IMR-90 (cell line): ENCODE data around the gene SPINT2. TPM values are rescaled to one million over a fixed set of nuclear protein-coding genes. Genes with fewer than 3 reads are reported as not detected.

ENCODE experiments used
- ATAC-seq: fragments of 200-7000 bp; cut with Tn5 transposase; 2 replicates; pipeline ENCODE4 v1.9.1; 2020; ENCODE audit warnings: low read depth, mild to moderate bottlenecking, moderate library complexity
- BruUV-seq: library from RNA; stranded (reverse); fragments of 400-500 nt; replicated peaks from 2 replicates; lab custom pipeline; 2021; lab: Mats Ljungman, UMichigan
- CTCF ChIA-PET: fragments of 300-600 bp; formaldehyde crosslinking; extraction: SDS; loops from one replicate; lab custom pipeline; 2021; ENCODE audit warnings: antibody characterized with exemption; lab: Yijun Ruan, JAX
- POLR2A ChIA-PET: fragments of 300-600 bp; sonication (Branson Sonifier 250); formaldehyde crosslinking; loops from one replicate; lab custom pipeline; 2022; ENCODE audit warnings: antibody characterized with exemption; ENCODE audit not compliant: unreplicated experiment; lab: Charles Lee
- DNase-seq: peaks from one replicate; pipeline ENCODE4 v3.0.0; 2013
- H2AFZ ChIP-seq: replicated peaks from 2 replicates; pipeline ENCODE3; 2013; ENCODE audit warnings: low read length, mild to moderate bottlenecking; ENCODE audit not compliant: poor library complexity
- H2AK5ac ChIP-seq: 2 replicates; pipeline ENCODE4 v1.6.1; 2013; ENCODE audit warnings: low read depth, low read length, inconsistent platforms
- H2AK9ac ChIP-seq: replicated peaks from 2 replicates; pipeline ENCODE3; 2013; ENCODE audit warnings: mild to moderate bottlenecking, low read depth, low read length, moderate library complexity; ENCODE audit not compliant: poor library complexity
- H2BK120ac ChIP-seq: 2 replicates; pipeline ENCODE4 v1.6.1; 2013; ENCODE audit warnings: low read depth, low read length, inconsistent platforms
- H2BK15ac ChIP-seq: 3 replicates; pipeline ENCODE4 v1.6.1; 2013; ENCODE audit warnings: low read depth, low read length, inconsistent platforms
- H2BK20ac ChIP-seq: 2 replicates; pipeline ENCODE4 v1.6.1; 2013; ENCODE audit warnings: low read depth, mild to moderate bottlenecking, inconsistent platforms, low read length, moderate library complexity
- H2BK5ac ChIP-seq: 2 replicates; pipeline ENCODE4 v1.6.1; 2013; ENCODE audit warnings: mild to moderate bottlenecking, low read depth, low read length, inconsistent platforms; ENCODE audit not compliant: poor library complexity, severe bottlenecking
- H3K14ac ChIP-seq: replicated peaks from 2 replicates; pipeline ENCODE4 v1.6.1; 2013; ENCODE audit warnings: low read depth, low read length, inconsistent platforms
- H3K18ac ChIP-seq: 2 replicates; pipeline ENCODE4 v1.6.1; 2013; ENCODE audit warnings: low read depth, low read length, control low read depth
- H3K23ac ChIP-seq: 2 replicates; pipeline ENCODE4 v1.6.1; 2013; ENCODE audit warnings: low read depth, low read length, inconsistent platforms
- H3K27ac ChIP-seq: 2 replicates; pipeline ENCODE4 v1.5.1; 2013; ENCODE audit warnings: mild to moderate bottlenecking, control low read depth, low read length; ENCODE audit not compliant: insufficient read depth
- H3K27me3 ChIP-seq: 2 replicates; pipeline ENCODE4 v1.6.1; 2013; ENCODE audit warnings: low read length; ENCODE audit not compliant: control insufficient read depth, insufficient read depth
- H3K36me3 ChIP-seq: 2 replicates; pipeline ENCODE4 v1.6.1; 2013; ENCODE audit warnings: low read length, mixed read lengths; ENCODE audit not compliant: control insufficient read depth, insufficient read depth
- H3K4ac ChIP-seq: 2 replicates; pipeline ENCODE4 v1.6.1; 2013; ENCODE audit warnings: low read depth, low read length, inconsistent platforms
- H3K4me1 ChIP-seq: 2 replicates; pipeline ENCODE4 v1.6.1; 2013; ENCODE audit warnings: low read length, mixed read lengths; ENCODE audit not compliant: control insufficient read depth, insufficient read depth
- H3K4me2 ChIP-seq: 2 replicates; pipeline ENCODE4 v1.6.1; 2013; ENCODE audit warnings: low read depth, mild to moderate bottlenecking, control low read depth, low read length, moderate library complexity
- H3K4me3 ChIP-seq: 2 replicates; pipeline ENCODE4 v1.5.1; 2013; ENCODE audit warnings: low read depth, mild to moderate bottlenecking, control low read depth, low read length, moderate library complexity; ENCODE audit not compliant: insufficient read depth
- H3K56ac ChIP-seq: 2 replicates; pipeline ENCODE4 v1.6.1; 2013; ENCODE audit warnings: low read length, inconsistent platforms; ENCODE audit not compliant: insufficient read depth; ENCODE audit errors: extremely low read depth
- H3K79me1 ChIP-seq, 2 experiments: 2 replicates each; pipeline ENCODE4 v1.6.1; 2013; ENCODE audit warnings: low read length in 2 of 2, inconsistent platforms in 1 of 2, low read depth in 1 of 2
- H3K9ac ChIP-seq: 2 replicates; pipeline ENCODE4 v1.6.1; 2013; ENCODE audit warnings: low read depth, low read length, control low read depth
- H3K9me1 ChIP-seq: 2 replicates; pipeline ENCODE4 v1.6.1; 2013; ENCODE audit warnings: low read length, inconsistent platforms; ENCODE audit not compliant: insufficient read depth
- H3K9me3 ChIP-seq: 2 replicates; pipeline ENCODE4 v1.6.1; 2013; ENCODE audit warnings: low read length; ENCODE audit not compliant: control insufficient read depth, insufficient read depth
- H4K20me1 ChIP-seq: 2 replicates; pipeline ENCODE4 v1.6.1; 2013; ENCODE audit warnings: low read length, inconsistent platforms; ENCODE audit not compliant: insufficient read depth
- H4K5ac ChIP-seq: 2 replicates; pipeline ENCODE4 v1.6.1; 2013; ENCODE audit warnings: mild to moderate bottlenecking, low read depth, low read length, control low read depth
- H4K8ac ChIP-seq, 2 experiments: 2 replicates each; pipeline ENCODE4 v1.6.1; 2013; ENCODE audit warnings: low read depth in 2 of 2, low read length in 2 of 2, control low read depth in 1 of 2, inconsistent platforms in 1 of 2
- H4K91ac ChIP-seq: 2 replicates; pipeline ENCODE4 v1.6.1; 2013; ENCODE audit warnings: low read depth, low read length, inconsistent platforms; ENCODE audit not compliant: insufficient read depth
- BHLHE40 ChIP-seq: fragments of 150-350 bp; IDR thresholded peaks from 2 replicates; pipeline ENCODE4 v1.6.1; 2016; ENCODE audit warnings: mild to moderate bottlenecking, low read depth, low read length
- CEBPB ChIP-seq: IDR thresholded peaks from 2 replicates; pipeline ENCODE4 v1.6.1; 2012; ENCODE audit warnings: low read depth, low read length, improper control_type of control experiment
- CHD1 ChIP-seq: IDR thresholded peaks from 2 replicates; pipeline ENCODE4 v1.6.1; 2012; ENCODE audit warnings: low read depth, low read length, improper control_type of control experiment
- FOS ChIP-seq: fragments of 150-350 bp; IDR thresholded peaks from 2 replicates; pipeline ENCODE4 v1.6.1; 2016; ENCODE audit warnings: low read depth, low read length
- MAFK ChIP-seq: IDR thresholded peaks from 2 replicates; pipeline ENCODE4 v1.6.1; 2012; ENCODE audit warnings: low read depth, low read length, improper control_type of control experiment
- MAZ ChIP-seq: IDR thresholded peaks from 2 replicates; pipeline ENCODE4 v1.6.1; 2012; ENCODE audit warnings: low read depth, mild to moderate bottlenecking, low read length, improper control_type of control experiment, moderate library complexity, borderline replicate concordance
- MXI1 ChIP-seq: IDR thresholded peaks from 2 replicates; pipeline ENCODE4 v1.6.1; 2012; ENCODE audit warnings: low read depth, mild to moderate bottlenecking, low read length, moderate library complexity, borderline replicate concordance
- NFE2L2 ChIP-seq: fragments of 150-350 bp; IDR thresholded peaks from 2 replicates; pipeline ENCODE4 v1.6.1; 2016; ENCODE audit warnings: low read depth, mild to moderate bottlenecking, low read length
- POLR2A ChIP-seq: IDR thresholded peaks from 2 replicates; pipeline ENCODE4 v1.6.1; 2012; ENCODE audit warnings: mild to moderate bottlenecking, low read depth, low read length
- RAD21 ChIP-seq: IDR thresholded peaks from 2 replicates; pipeline ENCODE4 v1.6.1; 2012; ENCODE audit warnings: low read length, improper control_type of control experiment
- RCOR1 ChIP-seq: IDR thresholded peaks from 2 replicates; pipeline ENCODE4 v1.6.1; 2012; ENCODE audit warnings: mild to moderate bottlenecking, low read length, improper control_type of control experiment; ENCODE audit not compliant: insufficient replicate concordance
- RFX5 ChIP-seq: IDR thresholded peaks from 2 replicates; pipeline ENCODE4 v1.8.0; 2012; ENCODE audit warnings: low read depth, mild to moderate bottlenecking, low read length, moderate library complexity
- SMC3 ChIP-seq: fragments of 150-350 bp; IDR thresholded peaks from 2 replicates; pipeline ENCODE4 v1.6.1; 2016; ENCODE audit warnings: low read depth, mild to moderate bottlenecking, antibody characterized with exemption, low read length, moderate library complexity
- WGBS, 2 experiments: methylation state at CpG; one replicate each; pipeline versions ENCODE4 v1.1.5 to v1.1.7; 2013; ENCODE audit warnings: missing lambda C conversion rate in 2 of 2; ENCODE audit not compliant: insufficient read length in 1 of 2; ENCODE audit errors: extremely low coverage in 2 of 2; 5-methylcytosine and 5-hydroxymethylcytosine counted together
- dilution Hi-C: fragments of 300-500 bp; cut with HindIII; formaldehyde crosslinking; loops from one replicate; pipeline ENCODE4 v1.14.3; 2018; ENCODE audit warnings: low sequenced_read_pairs; ENCODE audit not compliant: unreplicated experiment
- in situ Hi-C: fragments of 300-500 bp; cut with MboI; formaldehyde crosslinking; loops from 3 replicates; pipeline ENCODE4 v1.14.3; 2019; ENCODE audit warnings: low sequenced_read_pairs, inconsistent platforms, mixed read lengths
- intact Hi-C: fragments of 100-400 bp; cut with micrococcal nuclease; formaldehyde crosslinking; loops from 2 replicates; pipeline ENCODE4 v1.10.0; 2022
- polyA plus RNA-seq, 3 experiments: library from polyadenylated mRNA; depleted of rRNA; stranded (reverse); fragments of >200 nt; gene quantifications; 2 replicates each; pipeline ENCODE4 v1.2.3, GENCODE V29; 2012; ENCODE audit warnings: low replicate concordance in 1 of 3
- total RNA-seq: library from RNA; depleted of rRNA; stranded (reverse); fragments of >200 nt; gene quantifications from 2 replicates; pipeline ENCODE4 v1.2.3, GENCODE V29; 2012
- TF ChIP-seq, protein P1 (sequence below): fragments of 150-350 bp; IDR thresholded peaks from 2 replicates; pipeline ENCODE4 v1.6.1; 2017; ENCODE audit warnings: mild to moderate bottlenecking, antibody characterized with exemption, low read length, low read depth
- TF ChIP-seq, protein P2 (sequence below): fragments of 150-350 bp; IDR thresholded peaks from 2 replicates; pipeline ENCODE4 v1.6.1; 2016; ENCODE audit warnings: low read depth, mild to moderate bottlenecking, low read length, moderate library complexity, borderline replicate concordance

Gene SPINT2
- total and polyA plus RNA-seq, 2 of the 4 experiments (the other 2 are of a cell fraction): 0.54 to 1.2 TPM

DNA sequence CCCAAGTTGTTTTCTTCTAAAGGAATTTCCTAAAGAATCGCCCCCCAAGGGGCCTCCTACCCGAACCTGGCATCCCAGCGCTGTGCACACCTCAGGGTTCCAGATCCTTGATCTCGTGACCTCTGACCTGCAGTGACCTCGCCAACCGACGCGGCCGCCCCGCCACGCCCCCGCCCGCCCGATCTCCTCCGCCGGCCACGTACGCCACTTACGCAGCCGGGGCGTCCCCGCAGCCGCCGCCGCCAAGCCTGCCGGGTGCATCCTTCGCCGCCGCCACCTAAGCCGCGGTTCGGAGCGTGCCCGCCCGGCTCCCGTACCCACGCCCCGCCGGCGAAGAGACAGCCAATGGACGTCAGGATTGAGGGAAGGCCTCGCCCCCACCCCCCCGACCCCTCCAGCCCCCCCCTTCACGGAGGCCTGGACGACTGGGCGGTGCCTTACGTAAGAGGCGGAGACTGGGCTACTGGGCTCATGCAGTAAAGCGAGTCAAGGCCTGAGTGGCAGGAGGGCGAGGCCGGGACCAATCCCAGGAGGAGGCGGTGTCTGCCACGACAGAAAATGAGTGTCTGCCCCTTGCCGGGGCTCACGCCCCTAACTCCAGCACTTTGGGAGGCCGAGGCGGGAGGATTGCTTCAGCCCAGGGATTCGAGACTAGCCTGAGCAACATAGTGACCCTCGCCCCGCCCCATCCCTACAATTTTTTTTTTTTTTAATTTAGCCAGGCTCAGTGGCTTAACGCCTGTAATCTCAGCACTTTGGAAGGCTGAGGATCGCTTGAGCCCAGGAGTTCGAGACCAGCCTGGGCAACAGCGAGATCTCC, 51.5 kb downstream of the SPINT2 start, which contains the start of gene YIF1B:
YIF1B (minus strand) TSS at position 291 of the 820 bp plus-strand sequence; CDS start at position 261, 30 bp downstream.
- Histone ChIP-seq H4K5ac (peak within 1 kb of the TSS; percentile 43), H3K36me3 (no peaks in the 10 kb centered on the region), H3K56ac (peak within 1 kb of the TSS; percentile 60; the same call in 1 of the 2 replicates), H2BK20ac (0 out of 2 replicates have a peak within 1 kb of the TSS, but pooled peaks have one; percentile 1), H3K4me1 (peaks cover 3% of the 10 kb centered on the region; the same call in 1 of the 2 replicates), H4K91ac (peak within 1 kb of the TSS; percentile 73), H3K9ac (peak within 1 kb of the TSS; percentile 84), H3K23ac (peak within 1 kb of the TSS; percentile 74), H2BK15ac (peak within 1 kb of the TSS; percentile 51; the same call in 1 of the 3 replicates), H2AFZ (peak within 1 kb of the TSS; percentile 92), H3K4ac (peak within 1 kb of the TSS; percentile 95), H3K9me3 (no peaks in the 10 kb centered on the region), H3K9me1 (0 out of 2 replicates have a peak, but pooled peaks cover 5% of the 10 kb centered on the region), H3K18ac (peak within 1 kb of the TSS; percentile 44), H3K27ac (peak within 1 kb of the TSS; percentile 57), H3K79me1 (peaks cover 6 to 37% of the 10 kb centered on the region in 2 experiments), H3K4me3 (peak within 1 kb of the TSS; percentile 86), H3K27me3 (no peaks in the 10 kb centered on the region; the same call in 1 of the 2 replicates), H2AK5ac (peak within 1 kb of the TSS; percentile 74), H3K14ac (peak within 1 kb of the TSS; percentile 93), H4K8ac (peak within 1 kb of the TSS; percentile 84 to 96), H2BK5ac (peak within 1 kb of the TSS; percentile 58), H3K4me2 (peak within 1 kb of the TSS; percentile 83), H2BK120ac (peak within 1 kb of the TSS; percentile 84), H4K20me1 (no peaks in the 10 kb centered on the region), H2AK9ac (peak within 1 kb of the TSS; percentile 99)
- DNase-seq (peak; percentile 96), ATAC-seq (peak; percentile 97)
- in situ Hi-C loops (no loop called here), dilution Hi-C loops (no loop called here), intact Hi-C loops (no loop called here)
- 20% methylated on average over 1 of the region's 64 CpGs; no CpG with 5 or more reads in 1 of the 2 experiments for WGBS, 2 experiments
- TF ChIP-seq CEBPB: peak; percentile 56; the same call in 1 of the 2 replicates
- TF ChIP-seq BHLHE40: peak; percentile 42; the same call in 1 of the 2 replicates
- TF ChIP-seq NFE2L2: no peak
- TF ChIP-seq SMC3: no peak
- TF ChIP-seq POLR2A: no peak
- TF ChIP-seq MXI1: no peak; the same call in 1 of the 2 replicates
- TF ChIP-seq MAFK: no peak
- TF ChIP-seq FOS: no peak
- TF ChIP-seq, protein P1, sequence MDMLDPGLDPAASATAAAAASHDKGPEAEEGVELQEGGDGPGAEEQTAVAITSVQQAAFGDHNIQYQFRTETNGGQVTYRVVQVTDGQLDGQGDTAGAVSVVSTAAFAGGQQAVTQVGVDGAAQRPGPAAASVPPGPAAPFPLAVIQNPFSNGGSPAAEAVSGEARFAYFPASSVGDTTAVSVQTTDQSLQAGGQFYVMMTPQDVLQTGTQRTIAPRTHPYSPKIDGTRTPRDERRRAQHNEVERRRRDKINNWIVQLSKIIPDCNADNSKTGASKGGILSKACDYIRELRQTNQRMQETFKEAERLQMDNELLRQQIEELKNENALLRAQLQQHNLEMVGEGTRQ: no peak
- TF ChIP-seq RFX5: no peak
- TF ChIP-seq MAZ: peak; percentile 81; the same call in 1 of the 2 replicates
- TF ChIP-seq RCOR1: no peak
- TF ChIP-seq, protein P2, sequence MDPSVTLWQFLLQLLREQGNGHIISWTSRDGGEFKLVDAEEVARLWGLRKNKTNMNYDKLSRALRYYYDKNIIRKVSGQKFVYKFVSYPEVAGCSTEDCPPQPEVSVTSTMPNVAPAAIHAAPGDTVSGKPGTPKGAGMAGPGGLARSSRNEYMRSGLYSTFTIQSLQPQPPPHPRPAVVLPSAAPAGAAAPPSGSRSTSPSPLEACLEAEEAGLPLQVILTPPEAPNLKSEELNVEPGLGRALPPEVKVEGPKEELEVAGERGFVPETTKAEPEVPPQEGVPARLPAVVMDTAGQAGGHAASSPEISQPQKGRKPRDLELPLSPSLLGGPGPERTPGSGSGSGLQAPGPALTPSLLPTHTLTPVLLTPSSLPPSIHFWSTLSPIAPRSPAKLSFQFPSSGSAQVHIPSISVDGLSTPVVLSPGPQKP: no peak
- no peak for TF ChIP-seq CHD1
- TF ChIP-seq RAD21: no peak
- ChIA-PET POLR2A (interaction anchor here (0.8 kb wide), 1 partner anchor 12 kb away, joined by 3 read pairs; the partner anchor contains the start of gene C19orf33), CTCF (no interaction called here)
- BruUV-seq: no TSS peak
